A549 (cell line): ENCODE results near the gene ZFAND6. TPM values are rescaled to one million over a fixed set of nuclear protein-coding genes. Genes with fewer than 3 reads are reported as not detected.
A peak's percentile ranks its signal among the peaks of the same experiment; 100 is the strongest.

Source experiments
- ATAC-seq, 2 experiments: fragments of 200-7000 bp in 1 of 2; fragments of >200 bp in 1 of 2; cut with Nextera tagmentation in 1 of 2; cut with Tn5 transposase in 1 of 2; 3 replicates each; pipeline versions ENCODE4 v1.8.0 to v1.9.1; 2018 to 2020; ENCODE audit warnings: mild to moderate bottlenecking in 1 of 2, moderate library complexity in 1 of 2
- CTCF ChIA-PET: fragments of 300-600 bp; sonication (Branson Sonifier 250); formaldehyde crosslinking; extraction: SDS; loops from one replicate; lab custom pipeline; 2021; ENCODE audit warnings: antibody characterized with exemption, inconsistent platforms; lab: Yijun Ruan, JAX
- POLR2A ChIA-PET: fragments of 350-600 bp; formaldehyde crosslinking; extraction: SDS; loops from one replicate; lab custom pipeline; 2021; ENCODE audit warnings: antibody characterized with exemption, inconsistent platforms; lab: Yijun Ruan, JAX
- DNase-seq, 2 experiments: peaks; one replicate each; pipeline versions ENCODE4 v3.0.0 to v3.0.0-alpha.2; 2011 to 2016; ENCODE audit warnings: low read depth in 1 of 2, low spot score in 1 of 2
- FAIRE-seq: peaks from 2 replicates; lab custom pipeline; 2011; peaks lifted over from hg19 to GRCh38; lab: Jason Lieb, UNC
- H3K27ac ChIP-seq, 2 experiments: fragments of >200 bp; sonication (Bioruptor Twin); formaldehyde crosslinking; 3 replicates each; pipeline ENCODE4 v1.5.1; 2016 to 2017
- H3K4me1 ChIP-seq: fragments of >200 bp; sonication (Bioruptor Twin); formaldehyde crosslinking; 3 replicates; pipeline ENCODE4 v1.6.1; 2016
- H3K4me2 ChIP-seq: fragments of >200 bp; sonication (Bioruptor Twin); formaldehyde crosslinking; 3 replicates; pipeline ENCODE4 v1.6.1; 2016
- H3K4me3 ChIP-seq: fragments of >200 bp; sonication (Bioruptor Twin); formaldehyde crosslinking; 3 replicates; pipeline ENCODE4 v1.5.1; 2016
- H3K9me3 ChIP-seq: fragments of >200 bp; sonication (Bioruptor Twin); formaldehyde crosslinking; 3 replicates; pipeline ENCODE4 v1.6.1; 2016
- BHLHE40 ChIP-seq: IDR thresholded peaks from 2 replicates; pipeline ENCODE4 v1.6.1; 2012; ENCODE audit warnings: low read depth, low read length, inconsistent platforms
- CBX2 ChIP-seq: fragments of 200-600 bp; sonication (generic); IDR thresholded peaks from 2 replicates; pipeline ENCODE4 v1.6.1; 2016; ENCODE audit warnings: low read depth, mild to moderate bottlenecking, borderline replicate concordance
- CEBPB ChIP-seq, 2 experiments: fragments of >200 bp in 1 of 2; sonication (Bioruptor Twin) in 1 of 2; formaldehyde crosslinking in 1 of 2; IDR thresholded peaks; 2 replicates each; pipeline ENCODE4 v1.6.1; 2012 to 2016
- CHD2 ChIP-seq: fragments of 150-350 bp; IDR thresholded peaks from 2 replicates; pipeline ENCODE4 v1.6.1; 2014; ENCODE audit warnings: low read length; ENCODE audit not compliant: partially characterized antibody
- ELK1 ChIP-seq: fragments of 150-350 bp; IDR thresholded peaks from 2 replicates; pipeline ENCODE4 v1.6.1; 2014; ENCODE audit warnings: low read depth, mild to moderate bottlenecking, low read length
- ESRRA ChIP-seq: fragments of 150-350 bp; IDR thresholded peaks from 2 replicates; pipeline ENCODE4 v1.6.1; 2014; ENCODE audit warnings: mild to moderate bottlenecking, low read length, borderline replicate concordance
- FOSB ChIP-seq: fragments of 250-450 bp; sonication (Bioruptor Pico); IDR thresholded peaks from 2 replicates; pipeline ENCODE4 v1.5.0; 2020; ENCODE audit warnings: mild to moderate bottlenecking, moderate library complexity
- HDAC2 ChIP-seq: fragments of 200-600 bp; sonication (generic); IDR thresholded peaks from 2 replicates; pipeline ENCODE4 v1.6.1; 2016
- HEYL ChIP-seq: fragments of 250-450 bp; sonication (Bioruptor Pico); IDR thresholded peaks from 2 replicates; pipeline ENCODE4 v1.8.0; 2021; ENCODE audit warnings: mild to moderate bottlenecking, moderate library complexity
- HMGXB4 ChIP-seq: fragments of 250-450 bp; sonication (Bioruptor Pico); IDR thresholded peaks from 2 replicates; pipeline ENCODE4 v1.5.0; 2021; ENCODE audit warnings: mild to moderate bottlenecking, moderate library complexity, borderline replicate concordance
- HOXA7 ChIP-seq: fragments of 250-450 bp; sonication (Bioruptor Pico); IDR thresholded peaks from 2 replicates; pipeline ENCODE4 v1.5.0; 2020; ENCODE audit warnings: mild to moderate bottlenecking, moderate library complexity
- JUNB ChIP-seq: fragments of >200 bp; sonication (Bioruptor Twin); formaldehyde crosslinking; IDR thresholded peaks from 2 replicates; pipeline ENCODE4 v1.6.1; 2016
- KDM1A ChIP-seq: fragments of 200-600 bp; sonication (generic); IDR thresholded peaks from 2 replicates; pipeline ENCODE4 v1.6.1; 2016; ENCODE audit warnings: low read depth, mild to moderate bottlenecking
- KDM5A ChIP-seq: fragments of 200-600 bp; sonication (generic); IDR thresholded peaks from 2 replicates; pipeline ENCODE4 v1.6.1; 2016; ENCODE audit warnings: antibody characterized with exemption, mild to moderate bottlenecking
- PBX3 ChIP-seq: IDR thresholded peaks from 2 replicates; pipeline ENCODE4 v1.6.1; 2012
- PHF8 ChIP-seq: fragments of 200-600 bp; sonication (generic); IDR thresholded peaks from 2 replicates; pipeline ENCODE4 v1.6.1; 2016; ENCODE audit warnings: low read depth, mild to moderate bottlenecking, antibody characterized with exemption, moderate library complexity, borderline replicate concordance
- RARB ChIP-seq: fragments of 250-450 bp; sonication (Bioruptor Pico); IDR thresholded peaks from 2 replicates; pipeline ENCODE4 v1.8.0; 2021; ENCODE audit warnings: mild to moderate bottlenecking, moderate library complexity
- REST ChIP-seq: fragments of 200-600 bp; sonication (generic); IDR thresholded peaks from 2 replicates; pipeline ENCODE4 v1.6.1; 2016; ENCODE audit warnings: antibody characterized with exemption, mild to moderate bottlenecking, moderate library complexity
- ZC3H11A ChIP-seq: fragments of 450-650 bp; IDR thresholded peaks from 2 replicates; pipeline ENCODE4 v1.6.1; 2014; ENCODE audit warnings: antibody characterized with exemption, mild to moderate bottlenecking
- ZNF302 ChIP-seq: fragments of 250-450 bp; sonication (Bioruptor Pico); IDR thresholded peaks from 2 replicates; pipeline ENCODE4 v1.9.0; 2021; ENCODE audit warnings: inconsistent platforms, mild to moderate bottlenecking, moderate library complexity
- ZSCAN20 ChIP-seq: fragments of 250-450 bp; sonication (Bioruptor Pico); IDR thresholded peaks from 2 replicates; pipeline ENCODE4 v1.8.0; 2022; ENCODE audit warnings: mild to moderate bottlenecking, moderate library complexity
- WGBS: methylation state at CpG from one replicate; pipeline ENCODE4 v1.1.6; 2017; ENCODE audit errors: missing lambda C conversion rate; 5-methylcytosine and 5-hydroxymethylcytosine counted together
- polyA plus RNA-seq, 4 experiments: library from polyadenylated mRNA; depleted of rRNA in 3 of 4; stranded (reverse); fragments of >200 nt; fragmentation: RNase III in 1 of 4; extraction: RNeasy Plus Mini Kit Qiagen cat#74134 plus additional on column Dnase treatment in 1 of 4; gene quantifications; 2 replicates in 3 of 4; 3 replicates in 1 of 4; pipeline ENCODE4 v1.2.3, GENCODE V29; 2011 to 2017
- TF ChIP-seq, protein P1 (sequence below): IDR thresholded peaks from 2 replicates; pipeline ENCODE4 v1.6.1; 2012

Gene ZFAND6
- polyA plus RNA-seq, 2 of the 4 experiments (the other 2 are of a cell fraction): 152 to 307 TPM

DNA sequence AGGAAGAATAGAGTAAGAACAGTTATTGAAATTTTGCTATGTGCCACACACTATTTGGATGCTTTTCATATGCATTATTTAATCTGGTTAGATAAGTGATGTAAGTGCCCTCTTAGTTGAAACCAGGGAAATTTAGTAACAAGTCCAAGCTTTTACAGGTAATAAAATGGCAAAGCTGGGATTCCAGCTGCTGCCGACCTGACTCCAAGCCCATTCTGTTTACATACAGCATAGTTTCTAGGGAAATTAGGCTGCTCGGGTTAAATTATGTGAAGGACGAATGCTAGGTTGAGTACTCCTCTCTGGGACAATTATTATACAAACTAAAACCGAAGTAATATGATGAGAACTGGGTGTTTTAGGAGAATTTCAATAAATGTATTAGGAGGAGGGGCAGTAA lies 54.6 kb downstream of the ZFAND6 start:
- no peaks in the 10 kb centered on the region for H3K9me3 ChIP-seq
- 76% methylated on average over 4 of the region's 4 CpGs for WGBS
- DNase-seq: no peak
- no peak overlapping the region for H3K4me2 ChIP-seq
- H3K27ac ChIP-seq: no peak overlapping the region
- ChIA-PET CTCF (interaction anchor here (0.7 to 1.8 kb wide), 5 partner anchors 9 to 218 kb away, joined by 3 to 5 read pairs (median 3); no protein-coding TSS in a partner anchor), POLR2A (no interaction called here)
- TF ChIP-seq ZSCAN20 (no peak), ZNF302 (no peak), PBX3 (no peak), ELK1 (no peak), CHD2 (no peak), KDM1A (no peak), HDAC2 (no peak), ZC3H11A (no peak), KDM5A (no peak), RARB (CRISPR knock-in tag) (no peak), BHLHE40 (no peak), HMGXB4 (no peak), CEBPB (IDR thresholded peaks at IDR 0.05) (no peak), HOXA7 (CRISPR knock-in tag) (no peak), FOSB (CRISPR knock-in tag) (no peak), PHF8 (no peak), CBX2 (no peak)
- TF ChIP-seq, protein P1, sequence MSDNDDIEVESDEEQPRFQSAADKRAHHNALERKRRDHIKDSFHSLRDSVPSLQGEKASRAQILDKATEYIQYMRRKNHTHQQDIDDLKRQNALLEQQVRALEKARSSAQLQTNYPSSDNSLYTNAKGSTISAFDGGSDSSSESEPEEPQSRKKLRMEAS: no peak
- peaks cover 7% of the 10 kb centered on the region; the same call in 2 of the 3 replicates for H3K4me1 ChIP-seq
- no peak overlapping the region for H3K4me3 ChIP-seq
- ATAC-seq: no peak
- FAIRE-seq: peak; percentile 13

- FAIRE-seq: no peak
- Histone ChIP-seq H3K4me2 (no peak overlapping the region), H3K9me3 (no peaks in the 10 kb centered on the region), H3K4me1 (peaks cover 7% of the 10 kb centered on the region; the same call in 2 of the 3 replicates), H3K27ac (no peak overlapping the region), H3K4me3 (no peak overlapping the region)
- ATAC-seq: no peak
- no peak for DNase-seq
- ChIA-PET CTCF (interaction anchor here (1.2 kb wide), 1 partner anchor 27 kb away, joined by 3 read pairs; no protein-coding TSS in a partner anchor), POLR2A (no interaction called here)
- TF ChIP-seq REST (no peak), ESRRA (no peak), JUNB (no peak), BHLHE40 (no peak), ZSCAN20 (no peak), HEYL (CRISPR knock-in tag) (no peak)
- WGBS: 81% methylated on average over 1 of the region's 1 CpG
Measured at GRCh38 chr15:80115021-80115420, 55.5 kb downstream of the ZFAND6 start.
